GM19240 (cell line): Measurements from ENCODE around the gene E2F3.
"Not testable (repeated sequence)": the region's sequence is repeated elsewhere in the genome, so short reads cannot be mapped to it uniquely, and the experiment has no call there.

ENCODE experiments used
- DNase-seq: peaks from one replicate; pipeline ENCODE4 v3.0.0; 2011; ENCODE audit warnings: low spot score; ENCODE audit not compliant: insufficient read length

The E2F3 gene

DNA sequence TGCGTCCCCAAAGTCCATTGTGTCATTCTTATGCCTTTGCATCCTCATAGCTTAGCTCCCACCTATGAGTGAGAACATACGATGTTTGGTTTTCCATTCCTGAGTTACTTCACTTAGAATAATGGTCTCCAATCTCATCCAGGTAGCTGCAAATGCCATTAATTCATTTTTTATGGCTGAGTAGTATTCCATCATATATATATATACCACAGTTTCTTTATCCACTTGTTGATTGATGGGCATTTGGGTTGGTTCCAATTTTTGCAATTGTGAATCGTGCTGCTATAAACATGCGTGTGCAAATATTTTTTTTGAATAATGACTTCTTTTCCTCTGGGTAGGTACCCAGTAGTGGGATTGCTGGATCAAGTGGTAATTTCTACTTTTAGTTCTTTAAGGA is 63.9 kb downstream of the E2F3 start:
- not testable (repeated sequence) for DNase-seq

GRCh38 chr6:20467437-20467836 is 65.8 kb downstream of the E2F3 start:
- no peak for DNase-seq

DNA sequence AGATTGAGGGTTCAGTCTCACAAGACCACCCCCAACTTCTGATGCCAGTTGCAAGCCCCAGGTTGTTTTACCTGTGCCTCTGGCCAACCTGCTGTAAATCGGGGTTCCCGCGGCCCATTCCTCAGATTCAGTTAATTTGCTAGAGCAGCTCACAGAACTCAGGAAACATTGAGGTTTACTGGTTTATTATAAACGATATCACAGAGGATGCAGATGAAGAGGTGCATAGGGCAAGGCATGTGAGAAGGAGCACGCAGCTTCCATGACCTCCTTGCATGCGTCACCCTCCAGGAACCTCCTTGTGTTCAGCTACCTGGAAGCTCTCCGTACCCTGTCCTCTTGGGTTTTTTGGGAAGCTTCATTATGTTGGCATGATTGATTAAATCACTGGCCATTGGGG is 66.5 kb downstream of the E2F3 start:
- DNase-seq: no peak

- DNase-seq: no peak
These were observed 71.1 kb downstream of the E2F3 start for GRCh38 chr6:20472748-20473147.

DNA sequence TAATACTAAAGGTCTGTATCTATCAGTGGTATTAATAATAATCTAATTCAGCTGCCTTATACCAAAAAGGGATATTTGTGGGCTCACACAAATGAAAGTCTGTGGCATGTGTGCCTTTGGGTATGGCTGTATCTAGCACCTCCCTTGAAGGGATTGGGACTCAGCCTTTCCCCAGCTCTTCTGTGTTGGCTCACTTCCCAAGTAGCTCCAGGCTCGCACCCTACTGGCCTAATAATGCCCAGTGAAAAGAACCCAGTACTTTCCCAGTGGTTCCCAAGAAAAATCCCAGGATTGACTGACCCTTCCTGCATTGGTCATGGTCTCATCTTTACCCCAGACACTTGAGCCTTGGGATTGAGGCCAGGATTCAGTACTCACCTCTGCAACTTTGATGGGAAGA is 71.8 kb downstream of the E2F3 start:
- DNase-seq: no peak

- no peak for DNase-seq
These were observed 73.3 kb downstream of the E2F3 start for GRCh38 chr6:20474874-20475542.

- no peak for DNase-seq
These were observed 74.9 kb downstream of the E2F3 start for GRCh38 chr6:20476501-20477043.

- DNase-seq: no peak
These were observed 75.8 kb downstream of the E2F3 start for GRCh38 chr6:20477485-20477884.

DNA sequence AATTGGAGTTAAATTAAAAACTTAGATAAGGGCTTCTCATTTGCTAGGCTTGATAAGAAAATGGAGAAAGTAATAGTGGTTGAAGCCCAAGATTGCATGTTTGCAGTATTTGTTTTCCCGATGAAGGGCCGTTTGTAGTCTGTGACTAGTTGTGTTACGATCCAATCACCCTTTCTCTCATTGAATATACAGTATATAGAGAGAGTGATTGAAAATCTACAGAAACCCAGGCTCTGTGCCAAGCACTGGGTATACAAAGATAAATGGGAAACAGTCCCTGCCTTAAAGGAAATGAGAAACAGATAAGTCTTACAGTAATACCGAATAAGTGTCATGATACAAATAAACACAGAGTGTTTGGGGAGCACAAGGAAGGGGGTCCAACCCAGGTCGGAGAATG is 77.4 kb downstream of the E2F3 start:
- DNase-seq: no peak

- DNase-seq: no peak
These were observed 77.8 kb downstream of the E2F3 start for GRCh38 chr6:20479526-20479925.

- DNase-seq: no peak
These were observed 79.6 kb downstream of the E2F3 start for GRCh38 chr6:20481281-20481680.

- no peak for DNase-seq
These were observed 82.3 kb downstream of the E2F3 start for GRCh38 chr6:20483887-20484497.

DNA sequence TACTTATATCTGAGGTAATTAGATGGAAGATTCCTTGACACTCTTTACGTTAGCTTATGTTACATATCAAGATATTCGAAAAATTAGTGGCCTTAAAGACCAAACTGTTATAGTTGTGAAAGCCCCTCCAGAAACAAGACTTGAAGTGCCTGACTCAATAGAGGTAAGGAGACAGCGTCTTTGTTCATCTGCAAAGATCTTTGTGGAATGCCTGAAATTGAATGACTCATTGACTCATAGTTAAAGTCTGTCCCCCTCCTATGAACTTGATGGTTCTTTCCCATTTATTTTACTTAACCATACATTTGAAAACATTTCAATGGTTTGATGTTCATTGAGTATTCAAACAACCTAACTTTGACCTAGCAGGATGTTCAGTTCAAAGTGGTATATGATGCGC is 85.0 kb downstream of the E2F3 start:
- DNase-seq: no peak

GRCh38 chr6:20487669-20488375 is 86.1 kb downstream of the E2F3 start:
- DNase-seq: no peak

DNA sequence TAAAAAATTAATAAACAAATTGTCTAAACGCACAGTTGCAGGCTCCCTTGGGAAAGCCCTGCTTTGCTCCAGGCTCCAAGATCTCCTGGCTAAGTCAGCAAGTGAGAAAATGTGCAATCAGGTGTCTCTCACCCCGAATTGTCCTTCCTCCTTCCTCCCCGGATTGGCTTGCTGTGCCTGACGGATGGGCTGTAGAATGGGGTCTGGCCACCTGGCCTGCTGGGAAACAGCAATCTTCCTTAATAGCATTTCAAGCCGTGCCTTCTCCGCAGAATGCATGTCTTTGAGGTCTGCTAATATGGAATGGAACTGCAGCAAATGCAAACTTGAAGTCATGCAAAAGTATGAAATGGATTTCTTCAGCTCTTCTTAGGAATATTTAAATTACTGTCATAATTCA is 88.9 kb downstream of the E2F3 start:
- no peak for DNase-seq

GRCh38 chr6:20492099-20492498 is 90.4 kb downstream of the E2F3 start:
- DNase-seq: no peak

DNA sequence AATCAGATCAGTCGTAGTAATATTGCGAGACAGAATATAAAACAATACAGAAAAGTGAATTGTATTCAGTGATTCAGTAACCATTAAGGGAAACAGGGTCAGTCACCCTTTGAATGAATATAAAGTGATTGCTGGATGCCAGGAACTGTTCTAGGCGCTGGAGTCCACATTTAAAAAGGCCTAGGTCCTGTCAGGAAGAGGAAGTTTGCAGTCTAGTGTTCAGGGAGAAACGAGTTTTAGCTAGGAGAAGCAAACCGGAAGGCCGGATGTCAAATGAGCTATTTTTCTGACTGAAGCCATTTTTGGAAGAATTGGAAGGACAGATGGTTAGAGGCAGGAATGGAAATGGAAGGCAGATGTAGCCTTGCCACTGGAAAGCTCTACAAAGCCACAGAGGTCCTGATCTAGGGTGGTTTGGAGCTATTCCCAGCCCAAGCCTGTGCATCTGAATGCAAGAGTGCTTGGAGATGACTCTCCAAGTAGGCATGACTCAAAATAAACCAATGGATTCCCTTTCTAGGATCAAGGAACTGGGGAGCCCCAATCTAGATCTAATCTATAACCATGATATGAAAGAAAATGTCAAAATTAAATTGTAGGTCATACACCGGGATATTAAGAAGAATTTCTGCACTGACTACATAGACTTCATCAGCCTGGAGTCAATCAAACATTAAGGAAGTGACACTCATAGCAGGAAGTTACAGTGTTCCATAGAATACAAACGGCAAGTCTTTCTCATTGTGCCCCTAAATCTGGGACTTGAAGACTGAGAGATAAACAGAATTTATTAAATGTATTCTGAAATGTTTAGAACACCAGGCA is 95.7 kb downstream of the E2F3 start:
- DNase-seq: no peak

- no peak for DNase-seq
These were observed 96.3 kb downstream of the E2F3 start for GRCh38 chr6:20498041-20498385.

DNA sequence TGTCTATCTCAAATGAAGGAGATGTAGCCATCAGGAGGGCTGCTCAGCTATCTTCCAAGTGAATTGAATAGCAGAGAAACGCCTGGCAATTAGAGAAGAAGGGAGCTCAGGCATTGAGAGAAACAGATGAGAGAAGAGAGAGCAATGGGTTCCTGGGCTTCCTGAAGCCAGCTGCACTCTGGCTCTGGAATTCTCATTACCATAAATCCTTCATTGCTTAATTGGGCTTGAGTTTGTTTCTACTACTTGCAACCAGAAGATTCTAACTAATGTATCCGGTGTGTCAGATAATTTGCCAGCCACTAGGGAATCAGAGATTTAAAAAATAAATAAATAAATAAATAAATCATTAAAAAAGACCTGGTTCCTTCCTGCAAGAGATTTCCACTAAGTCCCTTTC is 107.5 kb downstream of the E2F3 start:
- DNase-seq: no peak

GRCh38 chr6:20511852-20512251 is 110.2 kb downstream of the E2F3 start:
- DNase-seq: no peak

DNA sequence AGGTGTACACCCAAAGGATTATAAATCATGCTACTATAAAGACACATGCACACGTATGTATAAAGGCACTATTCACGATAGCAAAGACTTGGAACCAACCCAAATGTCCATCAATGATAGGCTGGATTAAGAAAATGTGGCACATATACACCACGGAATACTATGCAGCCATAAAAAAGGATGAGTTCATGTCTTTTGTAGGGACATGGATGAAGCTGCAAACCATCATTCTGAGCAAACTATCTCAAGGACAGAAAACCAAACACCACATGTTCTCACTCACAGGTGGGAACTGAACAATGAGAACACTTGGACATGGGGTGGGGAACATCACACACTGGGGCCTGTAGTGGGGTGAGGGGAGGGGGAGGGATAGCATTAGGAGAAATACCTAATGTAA is 123.5 kb downstream of the E2F3 start:
- not testable (repeated sequence) for DNase-seq

GRCh38 chr6:20529086-20529448 is 127.4 kb downstream of the E2F3 start:
- not testable (repeated sequence) for DNase-seq
